Gastrocnemius medialis (tissue), 4 donors: ENCODE data around the gene SARS1.

Experiments
- CTCF ChIP-seq, 5 experiments: fragments of 450-650 bp in 3 of 5; fragments of 200-600 bp in 2 of 5; sonication (generic) in 2 of 5; IDR thresholded peaks in 4 of 5; conservative IDR thresholded peaks in 1 of 5; 1 replicate in 4 of 5; 2 replicates in 1 of 5; pipeline ENCODE4 v1.5.1; 2016 to 2019; ENCODE audit warnings: antibody characterized with exemption in 5 of 5, mild to moderate bottlenecking in 3 of 5, moderate library complexity in 3 of 5
- POLR2A ChIP-seq, 2 donors: fragments of 450-650 bp; IDR thresholded peaks; one replicate each; pipeline ENCODE4 v1.6.1; 2017; ENCODE audit warnings: antibody characterized with exemption in 2 of 2, mild to moderate bottlenecking in 2 of 2, moderate library complexity in 2 of 2

- TF ChIP-seq CTCF (IDR thresholded peaks at IDR 0.05 in 4 of 5, conservative IDR thresholded peaks at IDR 0.05 in 1 of 5) (no peak), POLR2A (IDR thresholded peaks at IDR 0.05) (no peak)
Observed at GRCh38 chr1:109267743-109268300, 54.1 kb downstream of the SARS1 start.
